A673 (cell line): ENCODE data around the gene CFHR3. TPM values are rescaled to one million over a fixed set of nuclear protein-coding genes. Genes with fewer than 3 reads are reported as not detected.

Experiments
- BruUV-seq: library from RNA; stranded (reverse); fragments of 400-500 nt; replicated peaks from 2 replicates; lab custom pipeline; 2021; lab: Mats Ljungman, UMichigan
- CTCF ChIA-PET: fragments of 300-600 bp; sonication (Branson Sonifier 250); formaldehyde crosslinking; loops from one replicate; lab custom pipeline; 2022; ENCODE audit warnings: antibody characterized with exemption; lab: Charles Lee
- POLR2A ChIA-PET: fragments of 300-600 bp; sonication (Branson Sonifier 250); formaldehyde crosslinking; loops from one replicate; lab custom pipeline; 2022; ENCODE audit warnings: antibody characterized with exemption; ENCODE audit not compliant: low non-redundant PET; lab: Charles Lee
- DNase-seq: peaks from one replicate; pipeline ENCODE4 v3.0.0-alpha.2; 2015; ENCODE audit warnings: low spot score
- H3K27ac ChIP-seq: fragments of 200-600 bp; sonication (generic); 2 replicates; pipeline ENCODE4 v1.5.1; 2016; ENCODE audit warnings: mixed run types, low read depth, mild to moderate bottlenecking, mixed read lengths, antibody characterized with exemption, low read length; ENCODE audit not compliant: poor library complexity, severe bottlenecking
- H3K27me3 ChIP-seq: fragments of 200-600 bp; sonication (generic); replicated peaks from 2 replicates; pipeline ENCODE4 v1.6.1; 2017; ENCODE audit warnings: mixed run types, low read depth, mild to moderate bottlenecking, mixed read lengths, antibody characterized with exemption, low read length; ENCODE audit not compliant: insufficient read depth, poor library complexity
- H3K36me3 ChIP-seq: fragments of 200-600 bp; sonication (generic); 2 replicates; pipeline ENCODE4 v1.6.1; 2016; ENCODE audit warnings: mixed run types, mild to moderate bottlenecking, mixed read lengths, antibody characterized with exemption, low read length; ENCODE audit not compliant: insufficient read depth, poor library complexity, severe bottlenecking
- H3K4me1 ChIP-seq: fragments of 200-600 bp; sonication (generic); 2 replicates; pipeline ENCODE4 v1.6.1; 2017; ENCODE audit warnings: mixed run types, mild to moderate bottlenecking, mixed read lengths, antibody characterized with exemption, low read length; ENCODE audit not compliant: insufficient read depth, poor library complexity, severe bottlenecking
- H3K4me3 ChIP-seq: fragments of 200-600 bp; sonication (generic); 2 replicates; pipeline ENCODE4 v1.5.1; 2016; ENCODE audit warnings: low read depth, mixed run types, mild to moderate bottlenecking, mixed read lengths, low read length; ENCODE audit not compliant: poor library complexity, severe bottlenecking
- H3K9me3 ChIP-seq: fragments of 200-600 bp; sonication (generic); 2 replicates; pipeline ENCODE4 v1.6.1; 2016; ENCODE audit warnings: mixed run types, low read depth, mild to moderate bottlenecking, mixed read lengths, antibody characterized with exemption, low read length; ENCODE audit not compliant: poor library complexity, severe bottlenecking
- EZH2 ChIP-seq: fragments of 200-600 bp; sonication (generic); IDR thresholded peaks from 2 replicates; pipeline ENCODE4 v1.6.1; 2017; ENCODE audit warnings: borderline replicate concordance, low read depth, mild to moderate bottlenecking, mixed read lengths, antibody characterized with exemption, low read length; ENCODE audit not compliant: poor library complexity, severe bottlenecking
- intact Hi-C: fragments of 100-400 bp; cut with micrococcal nuclease; formaldehyde crosslinking; loops from one replicate; pipeline ENCODE4 v1.10.0; 2022; ENCODE audit not compliant: unreplicated experiment
- total RNA-seq: library from RNA; stranded (reverse); gene quantifications from 2 replicates; pipeline ENCODE4 v1.2.3, GENCODE V29; 2021
- TF ChIP-seq, protein P1 (sequence below): fragments of 300-800, 200-600 bp; sonication (generic); conservative IDR thresholded peaks from 2 replicates; pipeline ENCODE4 v1.5.1; 2017; ENCODE audit warnings: low read depth, mild to moderate bottlenecking, antibody characterized with exemption, low read length, moderate library complexity, mixed read lengths

Gene CFHR3
- total RNA-seq, 1 experiment from 2014 or later: not detected

DNA sequence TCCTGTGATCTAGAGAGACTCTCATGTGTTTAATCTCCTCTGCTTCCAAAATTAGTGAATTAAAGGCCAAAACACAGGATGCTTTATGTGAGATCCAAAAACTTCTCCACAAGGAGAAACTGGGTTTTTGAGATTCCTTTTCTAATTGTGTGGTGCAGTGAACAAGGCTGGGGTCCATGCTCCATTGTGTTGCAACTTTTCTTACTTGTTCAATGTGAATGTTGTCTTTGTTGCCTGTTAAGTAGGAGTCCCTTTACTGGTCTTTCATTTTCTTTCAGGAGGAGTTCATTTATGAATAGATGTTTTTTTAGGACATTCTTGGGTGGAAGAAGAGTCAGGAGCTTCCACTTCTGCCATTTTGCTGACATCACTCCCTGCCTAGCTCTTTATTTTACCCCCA lies 40.6 kb upstream of the CFHR3 start:
- H3K4me1 ChIP-seq: no peaks in the 10 kb centered on the region
- H3K9me3 ChIP-seq: peaks cover 9% of the 10 kb centered on the region
- CTCF ChIA-PET: no interaction called here
- H3K27me3 ChIP-seq: no peaks in the 10 kb centered on the region
- intact Hi-C loops: no loop called here
- BruUV-seq: no TSS peak
- no peaks in the 10 kb centered on the region for H3K36me3 ChIP-seq
- TF ChIP-seq, protein P1, sequence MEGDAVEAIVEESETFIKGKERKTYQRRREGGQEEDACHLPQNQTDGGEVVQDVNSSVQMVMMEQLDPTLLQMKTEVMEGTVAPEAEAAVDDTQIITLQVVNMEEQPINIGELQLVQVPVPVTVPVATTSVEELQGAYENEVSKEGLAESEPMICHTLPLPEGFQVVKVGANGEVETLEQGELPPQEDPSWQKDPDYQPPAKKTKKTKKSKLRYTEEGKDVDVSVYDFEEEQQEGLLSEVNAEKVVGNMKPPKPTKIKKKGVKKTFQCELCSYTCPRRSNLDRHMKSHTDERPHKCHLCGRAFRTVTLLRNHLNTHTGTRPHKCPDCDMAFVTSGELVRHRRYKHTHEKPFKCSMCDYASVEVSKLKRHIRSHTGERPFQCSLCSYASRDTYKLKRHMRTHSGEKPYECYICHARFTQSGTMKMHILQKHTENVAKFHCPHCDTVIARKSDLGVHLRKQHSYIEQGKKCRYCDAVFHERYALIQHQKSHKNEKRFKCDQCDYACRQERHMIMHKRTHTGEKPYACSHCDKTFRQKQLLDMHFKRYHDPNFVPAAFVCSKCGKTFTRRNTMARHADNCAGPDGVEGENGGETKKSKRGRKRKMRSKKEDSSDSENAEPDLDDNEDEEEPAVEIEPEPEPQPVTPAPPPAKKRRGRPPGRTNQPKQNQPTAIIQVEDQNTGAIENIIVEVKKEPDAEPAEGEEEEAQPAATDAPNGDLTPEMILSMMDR: no peak
- no peak for TF ChIP-seq EZH2
- DNase-seq: no peak
- H3K4me3 ChIP-seq: no peak overlapping the region
- H3K27ac ChIP-seq: no peak overlapping the region
- POLR2A ChIA-PET: no interaction called here

DNA sequence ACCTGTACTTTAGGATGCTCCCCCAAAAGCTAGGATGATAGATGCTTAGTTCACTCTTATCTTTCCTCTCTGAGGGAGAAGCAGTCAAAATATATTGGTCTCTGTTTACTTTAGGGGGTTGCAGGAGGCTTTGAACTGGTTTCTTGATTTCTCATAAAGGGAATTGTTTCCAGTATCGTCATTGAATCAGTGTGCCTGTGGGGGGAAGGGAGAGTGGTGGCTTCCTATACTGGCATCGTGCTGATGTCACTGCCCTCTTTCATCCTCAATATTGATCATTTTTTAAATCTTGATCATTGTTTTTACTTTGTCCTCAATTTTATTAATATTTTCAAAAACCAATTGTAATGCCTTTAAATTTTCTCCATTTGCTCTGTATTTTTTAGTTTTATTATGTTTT lies 40.2 kb upstream of the CFHR3 start:
- Histone ChIP-seq H3K36me3 (no peaks in the 10 kb centered on the region), H3K4me3 (no peak overlapping the region), H3K9me3 (peaks cover 12% of the 10 kb centered on the region), H3K27ac (no peak overlapping the region), H3K4me1 (no peaks in the 10 kb centered on the region), H3K27me3 (no peaks in the 10 kb centered on the region)
- CTCF ChIA-PET: no interaction called here
- no peak for DNase-seq
- no peak for TF ChIP-seq EZH2
- TF ChIP-seq, protein P1: no peak
- POLR2A ChIA-PET: no interaction called here
- intact Hi-C loops: no loop called here
- no TSS peak for BruUV-seq

DNA sequence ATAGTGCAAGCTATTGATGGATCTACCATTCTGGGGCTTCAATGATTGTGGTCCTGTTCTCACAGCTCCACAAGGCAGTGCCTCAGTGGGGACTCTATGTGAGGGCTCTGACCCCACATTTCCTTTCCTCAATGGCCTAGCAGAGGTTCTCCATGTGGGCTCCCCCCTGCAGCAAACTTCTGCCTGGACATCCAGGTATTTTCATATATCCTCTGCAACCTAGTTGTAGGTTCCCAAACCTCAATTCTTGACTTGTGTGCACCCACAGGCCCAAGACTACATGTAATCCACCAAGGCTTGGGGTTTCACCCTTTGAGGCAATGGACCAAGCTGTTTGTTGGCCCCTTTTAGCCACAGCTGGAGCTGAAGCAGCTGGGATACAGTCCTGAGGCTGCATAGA lies 35.9 kb upstream of the CFHR3 start:
- CTCF ChIA-PET: no interaction called here
- TF ChIP-seq, protein P1: no peak
- TF ChIP-seq EZH2: no peak
- H3K27me3 ChIP-seq: no peaks in the 10 kb centered on the region
- no peak overlapping the region for H3K27ac ChIP-seq
- intact Hi-C loops: no loop called here
- H3K36me3 ChIP-seq: no peaks in the 10 kb centered on the region
- DNase-seq: no peak
- no TSS peak for BruUV-seq
- POLR2A ChIA-PET: no interaction called here
- H3K4me3 ChIP-seq: no peak overlapping the region
- no peaks in the 10 kb centered on the region for H3K4me1 ChIP-seq
- peaks cover 12% of the 10 kb centered on the region for H3K9me3 ChIP-seq
